Esophagus squamous epithelium (tissue), 4 donors: ENCODE measurements around the gene PRDX5.

Experiments used
- CTCF ChIP-seq, 6 experiments: fragments of 450-650 bp in 4 of 6; fragments of 200-600 bp in 2 of 6; sonication (generic) in 2 of 6; IDR thresholded peaks; one replicate each; pipeline ENCODE4 v1.5.1; 2016 to 2019; ENCODE audit warnings: antibody characterized with exemption in 6 of 6, mild to moderate bottlenecking in 4 of 6, moderate library complexity in 4 of 6
- POLR2A ChIP-seq, 4 donors: fragments of 450-650 bp; IDR thresholded peaks; one replicate each; pipeline ENCODE4 v1.6.1; 2017; ENCODE audit warnings: antibody characterized with exemption in 4 of 4, mild to moderate bottlenecking in 4 of 4, moderate library complexity in 3 of 4

- TF ChIP-seq CTCF (IDR thresholded peaks at IDR 0.05) = no peak
- TF ChIP-seq POLR2A (IDR thresholded peaks at IDR 0.05) = no peak
Observed at GRCh38 chr11:64322925-64323260, 5.0 kb downstream of the PRDX5 start.
